Measurements from ENCODE around the gene MAP1LC3B.
A peak's percentile ranks its signal among the peaks of the same experiment; 100 is the strongest.

The MAP1LC3B gene

GRCh38 chr16:87442581-87442966 is 50.4 kb downstream of the MAP1LC3B start:
- in situ Hi-C loops (cut with HindIII; ENCODE audit: low sequenced_read_pairs), result no loop called here
- TF ChIP-seq CTCF (IDR thresholded peaks at IDR 0.05; ENCODE audit: low read depth, low read length, missing control alignments), result no peak
- H3K4me3 ChIP-seq (ENCODE audit: low read depth, low read length), result no peak overlapping the region
- DNase-seq (ENCODE audit: low read depth), result no peak

- H3K4me3 ChIP-seq (ENCODE audit: low read depth, low read length), result no peak overlapping the region
- in situ Hi-C loops (cut with HindIII; ENCODE audit: low sequenced_read_pairs), result no loop called here
- no peak for DNase-seq (ENCODE audit: low read depth)
- TF ChIP-seq CTCF (IDR thresholded peaks at IDR 0.05; ENCODE audit: low read depth, low read length, missing control alignments), result no peak
These were observed 50.9 kb downstream of the MAP1LC3B start for GRCh38 chr16:87443016-87443415.

GRCh38 chr16:87443964-87444363 is 51.8 kb downstream of the MAP1LC3B start:
- in situ Hi-C loops (cut with HindIII; ENCODE audit: low sequenced_read_pairs), result no loop called here
- no peak for DNase-seq (ENCODE audit: low read depth)
- no peak for TF ChIP-seq CTCF (IDR thresholded peaks at IDR 0.05; ENCODE audit: low read depth, low read length, missing control alignments)
- no peak overlapping the region for H3K4me3 ChIP-seq (ENCODE audit: low read depth, low read length)

GRCh38 chr16:87445486-87445885 is 53.4 kb downstream of the MAP1LC3B start:
- no peak for TF ChIP-seq CTCF (IDR thresholded peaks at IDR 0.05; ENCODE audit: low read depth, low read length, missing control alignments)
- in situ Hi-C loops (cut with HindIII; ENCODE audit: low sequenced_read_pairs), result no loop called here
- no peak for DNase-seq (ENCODE audit: low read depth)
- H3K4me3 ChIP-seq (ENCODE audit: low read depth, low read length), result no peak overlapping the region

- no peak for DNase-seq (ENCODE audit: low read depth)
- no peak for TF ChIP-seq CTCF (IDR thresholded peaks at IDR 0.05; ENCODE audit: low read depth, low read length, missing control alignments)
- in situ Hi-C loops (cut with HindIII; ENCODE audit: low sequenced_read_pairs), result no loop called here
- H3K4me3 ChIP-seq (ENCODE audit: low read depth, low read length), result no peak overlapping the region
These were observed 54.3 kb downstream of the MAP1LC3B start for GRCh38 chr16:87446479-87446878.

GRCh38 chr16:87447323-87447722 is 55.2 kb downstream of the MAP1LC3B start:
- no peak overlapping the region for H3K4me3 ChIP-seq (ENCODE audit: low read depth, low read length)
- in situ Hi-C loops (cut with HindIII; ENCODE audit: low sequenced_read_pairs), result no loop called here

More at GRCh38 chr16:87447323-87447722, 55.2 kb downstream of the MAP1LC3B start:
- DNase-seq (ENCODE audit: low read depth), result peak; percentile 89
- TF ChIP-seq CTCF (IDR thresholded peaks at IDR 0.05; ENCODE audit: low read depth, low read length, missing control alignments), result no peak
